ENCODE measurements around the gene LRP6.

DNA sequence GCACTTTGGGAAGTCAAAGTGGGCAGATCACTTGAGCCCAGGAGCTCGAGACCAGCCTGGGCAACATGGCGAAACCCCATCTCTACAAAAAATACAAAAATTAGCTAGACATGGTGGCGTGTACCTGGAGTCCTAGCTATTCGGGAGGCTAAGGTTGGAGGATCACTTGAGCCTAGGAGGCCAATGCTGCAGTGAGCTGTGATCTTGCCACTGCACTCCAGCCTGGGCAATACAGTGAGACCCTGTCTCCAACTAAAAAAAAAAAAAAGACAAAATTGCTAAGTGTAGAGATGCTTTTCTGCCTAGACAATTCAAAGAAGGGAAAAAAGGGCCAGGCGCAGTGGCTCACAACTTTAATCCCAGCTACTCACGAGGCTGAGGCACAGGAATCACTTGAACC is 3.4 kb upstream of the LRP6 start:
- TF ChIP-seq CREB1 (IDR thresholded peaks at IDR 0.05; ENCODE audit: low read depth) (no peak), FOXM1 (IDR thresholded peaks at IDR 0.05; ENCODE audit: borderline replicate concordance, low read depth) (no peak), TCF12 (IDR thresholded peaks at IDR 0.05; ENCODE audit: low read depth) (no peak), RAD21 (IDR thresholded peaks at IDR 0.05; ENCODE audit: low read depth) (no peak), TAF1 (IDR thresholded peaks at IDR 0.05; ENCODE audit: low read depth) (no peak), EP300 (IDR thresholded peaks at IDR 0.05; ENCODE audit: borderline replicate concordance) (no peak), YY1 (IDR thresholded peaks at IDR 0.05; ENCODE audit: low read depth) (no peak), ZBTB7A (IDR thresholded peaks at IDR 0.05; ENCODE audit: low read depth) (no peak), NFIC (IDR thresholded peaks at IDR 0.05) (no peak)
- TF ChIP-seq, protein P1, sequence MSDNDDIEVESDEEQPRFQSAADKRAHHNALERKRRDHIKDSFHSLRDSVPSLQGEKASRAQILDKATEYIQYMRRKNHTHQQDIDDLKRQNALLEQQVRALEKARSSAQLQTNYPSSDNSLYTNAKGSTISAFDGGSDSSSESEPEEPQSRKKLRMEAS (IDR thresholded peaks at IDR 0.05) = no peak
- TF ChIP-seq, protein P2, sequence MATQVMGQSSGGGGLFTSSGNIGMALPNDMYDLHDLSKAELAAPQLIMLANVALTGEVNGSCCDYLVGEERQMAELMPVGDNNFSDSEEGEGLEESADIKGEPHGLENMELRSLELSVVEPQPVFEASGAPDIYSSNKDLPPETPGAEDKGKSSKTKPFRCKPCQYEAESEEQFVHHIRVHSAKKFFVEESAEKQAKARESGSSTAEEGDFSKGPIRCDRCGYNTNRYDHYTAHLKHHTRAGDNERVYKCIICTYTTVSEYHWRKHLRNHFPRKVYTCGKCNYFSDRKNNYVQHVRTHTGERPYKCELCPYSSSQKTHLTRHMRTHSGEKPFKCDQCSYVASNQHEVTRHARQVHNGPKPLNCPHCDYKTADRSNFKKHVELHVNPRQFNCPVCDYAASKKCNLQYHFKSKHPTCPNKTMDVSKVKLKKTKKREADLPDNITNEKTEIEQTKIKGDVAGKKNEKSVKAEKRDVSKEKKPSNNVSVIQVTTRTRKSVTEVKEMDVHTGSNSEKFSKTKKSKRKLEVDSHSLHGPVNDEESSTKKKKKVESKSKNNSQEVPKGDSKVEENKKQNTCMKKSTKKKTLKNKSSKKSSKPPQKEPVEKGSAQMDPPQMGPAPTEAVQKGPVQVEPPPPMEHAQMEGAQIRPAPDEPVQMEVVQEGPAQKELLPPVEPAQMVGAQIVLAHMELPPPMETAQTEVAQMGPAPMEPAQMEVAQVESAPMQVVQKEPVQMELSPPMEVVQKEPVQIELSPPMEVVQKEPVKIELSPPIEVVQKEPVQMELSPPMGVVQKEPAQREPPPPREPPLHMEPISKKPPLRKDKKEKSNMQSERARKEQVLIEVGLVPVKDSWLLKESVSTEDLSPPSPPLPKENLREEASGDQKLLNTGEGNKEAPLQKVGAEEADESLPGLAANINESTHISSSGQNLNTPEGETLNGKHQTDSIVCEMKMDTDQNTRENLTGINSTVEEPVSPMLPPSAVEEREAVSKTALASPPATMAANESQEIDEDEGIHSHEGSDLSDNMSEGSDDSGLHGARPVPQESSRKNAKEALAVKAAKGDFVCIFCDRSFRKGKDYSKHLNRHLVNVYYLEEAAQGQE (IDR thresholded peaks at IDR 0.05; ENCODE audit: low read depth) = no peak

Data from Ishikawa (cell line).